Keratinocyte (primary cell): ENCODE data around the gene DENND4C. TPM values are rescaled to one million over a fixed set of nuclear protein-coding genes. Genes with fewer than 3 reads are reported as not detected.

ENCODE experiments used
- DNase-seq: peaks from one replicate; pipeline ENCODE4 v3.0.0-alpha.2; 2011; ENCODE audit warnings: low read depth, missing footprints, low spot score
- FAIRE-seq: peaks from 2 replicates; lab custom pipeline; 2011; peaks lifted over from hg19 to GRCh38; lab: Jason Lieb, UNC
- H2AFZ ChIP-seq: 2 replicates; pipeline ENCODE4 v1.6.0; 2012; ENCODE audit warnings: low read length, control low read depth, inconsistent platforms; ENCODE audit not compliant: control insufficient read depth
- H3K27ac ChIP-seq: 2 replicates; pipeline ENCODE4 v1.5.1; 2011; ENCODE audit warnings: low read length; ENCODE audit not compliant: control insufficient read depth, insufficient read depth
- H3K27me3 ChIP-seq: 3 replicates; pipeline ENCODE4 v1.6.0; 2011; ENCODE audit warnings: low read length; ENCODE audit not compliant: control insufficient read depth, insufficient read depth; ENCODE audit errors: extremely low read depth
- H3K36me3 ChIP-seq, 2 experiments: 2 replicates in 1 of 2; 3 replicates in 1 of 2; pipeline ENCODE4 v1.5.1; 2011; ENCODE audit warnings: low read length in 2 of 2, mild to moderate bottlenecking in 1 of 2; ENCODE audit not compliant: control insufficient read depth in 2 of 2, insufficient read depth in 2 of 2; ENCODE audit errors: extremely low read depth in 1 of 2
- H3K4me1 ChIP-seq: 3 replicates; pipeline ENCODE4 v1.5.1; 2011; ENCODE audit warnings: low read length; ENCODE audit not compliant: control insufficient read depth, insufficient read depth; ENCODE audit errors: extremely low read depth
- H3K4me2 ChIP-seq: 3 replicates; pipeline ENCODE4 v1.6.0; 2011; ENCODE audit warnings: low read depth, low read length; ENCODE audit not compliant: control insufficient read depth, insufficient read depth; ENCODE audit errors: extremely low read depth
- H3K4me3 ChIP-seq, 3 experiments: fragments of 200-600 bp in 1 of 3; sonication (generic) in 1 of 3; 2 replicates in 2 of 3; 3 replicates in 1 of 3; pipeline ENCODE4 v1.5.1; 2011 to 2016; ENCODE audit warnings: low read length in 3 of 3, mild to moderate bottlenecking in 3 of 3, control low read depth in 2 of 3, inconsistent platforms in 1 of 3, low read depth in 1 of 3, mixed read lengths in 1 of 3, mixed run types in 1 of 3, moderate library complexity in 1 of 3; ENCODE audit not compliant: control insufficient read depth in 2 of 3, insufficient read depth in 2 of 3; ENCODE audit errors: extremely low read depth in 1 of 3
- H3K79me2 ChIP-seq: 2 replicates; pipeline ENCODE4 v1.6.0; 2012; ENCODE audit warnings: low read length; ENCODE audit not compliant: control insufficient read depth, insufficient read depth
- H3K9ac ChIP-seq: 3 replicates; pipeline ENCODE4 v1.6.0; 2011; ENCODE audit warnings: low read length; ENCODE audit not compliant: control insufficient read depth, insufficient read depth; ENCODE audit errors: extremely low read depth
- H3K9me1 ChIP-seq: 3 replicates; pipeline ENCODE4 v1.6.0; 2011; ENCODE audit warnings: low read length; ENCODE audit not compliant: control insufficient read depth, insufficient read depth; ENCODE audit errors: extremely low read depth
- H3K9me3 ChIP-seq: 2 replicates; pipeline ENCODE4 v1.5.1; 2012; ENCODE audit warnings: low read depth, low read length; ENCODE audit not compliant: control insufficient read depth
- H4K20me1 ChIP-seq: 3 replicates; pipeline ENCODE4 v1.6.0; 2011; ENCODE audit warnings: low read length; ENCODE audit not compliant: control insufficient read depth, insufficient read depth; ENCODE audit errors: extremely low read depth
- CTCF ChIP-seq, 3 experiments: IDR thresholded peaks in 1 of 3; conservative IDR thresholded peaks in 1 of 3; optimal IDR thresholded peaks in 1 of 3; 2 replicates in 2 of 3; 3 replicates in 1 of 3; pipeline versions ENCODE3 to v1.5.1; 2011; ENCODE audit warnings: low read length in 3 of 3, mild to moderate bottlenecking in 3 of 3, moderate library complexity in 2 of 3, control low read depth in 1 of 3, inconsistent platforms in 1 of 3; ENCODE audit not compliant: insufficient read depth in 2 of 3; ENCODE audit errors: extremely low read depth in 1 of 3
- EZH2 ChIP-seq: IDR thresholded peaks from one replicate; pipeline ENCODE4 v1.6.1; 2012; ENCODE audit warnings: inconsistent platforms, mild to moderate bottlenecking, low read length, moderate library complexity
- dilution Hi-C: fragments of 300-500 bp; cut with MboI; formaldehyde crosslinking; loops from one replicate; pipeline ENCODE4 v1.7.0; 2020; ENCODE audit warnings: low sequenced_read_pairs; ENCODE audit not compliant: extremely low pct_ligation_motif_present
- polyA plus RNA-seq, 5 experiments: library from polyadenylated mRNA; depleted of rRNA in 3 of 5; stranded (reverse) in 3 of 5; stranded (forward) in 1 of 5; unstranded in 1 of 5; fragments of >200 nt; gene quantifications; 1 replicate in 1 of 5; 2 replicates in 3 of 5; 3 replicates in 1 of 5; pipeline versions ENCODE4 v1.2.1 to v1.2.3, GENCODE V29; 2011 to 2012; ENCODE audit warnings: missing spikeins in 2 of 5, low read depth in 1 of 5, low replicate concordance in 1 of 5

The DENND4C gene
- polyA plus RNA-seq, 1 donor (not counting 4 experiments of a cell fraction or from before 2014, with no cell fraction given): 25.6 TPM

DNA sequence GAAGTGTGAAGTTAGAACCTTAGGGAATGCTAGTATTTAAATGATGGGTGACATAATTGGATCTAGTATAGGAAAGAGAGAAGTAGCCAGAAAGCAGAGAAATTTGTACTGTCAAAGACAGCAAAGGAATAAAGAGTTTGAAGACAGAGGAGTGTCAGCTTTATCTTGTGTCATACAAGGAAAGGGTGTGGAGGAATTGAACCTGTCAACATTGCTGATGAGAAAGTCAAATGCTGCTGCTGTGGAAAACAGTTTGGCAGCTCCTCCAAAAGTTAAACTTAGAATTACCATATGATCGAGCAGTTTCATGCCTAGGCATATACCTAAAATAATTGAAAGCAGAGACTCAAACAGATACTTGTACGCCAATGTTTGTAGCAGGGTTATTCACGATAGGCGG, 63.7 kb downstream of the DENND4C start:
- Histone ChIP-seq H3K4me1 (no peaks in the 10 kb centered on the region), H3K9me1 (no peaks in the 10 kb centered on the region), H2AFZ (no peak overlapping the region), H4K20me1 (no peaks in the 10 kb centered on the region), H3K9me3 (no peaks in the 10 kb centered on the region), H3K27me3 (no peaks in the 10 kb centered on the region), H3K79me2 (no peaks in the 10 kb centered on the region), H3K4me3 (no peak overlapping the region), H3K36me3 (no peaks in the 10 kb centered on the region), H3K27ac (no peak overlapping the region), H3K9ac (no peak overlapping the region), H3K4me2 (no peak overlapping the region)
- dilution Hi-C loops: no loop called here
- TF ChIP-seq EZH2 (no peak), CTCF (optimal IDR thresholded peaks at IDR 0.05 in 1 of 3, IDR thresholded peaks at IDR 0.05 in 1 of 3, conservative IDR thresholded peaks at IDR 0.05 in 1 of 3; ENCODE audit: extremely low read depth in 1 of 3, insufficient read depth in 2 of 3, low read length in 3 of 3) (no peak)
- DNase-seq (no peak), FAIRE-seq (no peak)

DNA sequence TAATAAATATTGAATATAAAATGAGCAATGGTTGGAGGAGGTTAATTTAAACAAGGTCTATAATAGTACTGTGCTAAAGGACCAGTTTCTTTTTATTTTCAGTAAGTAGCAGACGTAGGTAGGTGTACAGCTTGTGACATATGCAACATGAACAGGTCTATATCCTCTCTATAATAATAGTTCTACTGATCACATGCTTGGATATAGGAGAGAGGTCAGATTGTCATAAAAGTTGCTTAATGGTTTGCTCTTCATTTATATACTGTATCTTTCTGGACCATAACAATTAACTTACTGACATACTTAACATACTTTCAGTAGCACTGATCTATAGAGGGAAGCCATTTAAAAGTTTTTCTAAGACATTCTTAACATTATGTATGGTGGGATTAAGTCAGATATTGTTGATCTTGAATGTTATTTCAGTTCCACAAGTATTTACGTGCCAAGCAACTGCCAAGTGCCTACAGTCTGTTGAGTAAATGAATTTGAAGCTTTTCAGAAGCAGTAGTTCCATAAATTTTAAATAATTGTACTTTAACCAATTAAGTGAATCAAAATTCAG, 68.0 kb downstream of the DENND4C start:
- Histone ChIP-seq H4K20me1 (no peaks in the 10 kb centered on the region), H3K36me3 (peaks cover 0 to 4% of the 10 kb centered on the region in 2 experiments), H3K9ac (no peak overlapping the region), H3K9me1 (no peaks in the 10 kb centered on the region), H2AFZ (no peak overlapping the region), H3K4me3 (no peak overlapping the region), H3K79me2 (no peaks in the 10 kb centered on the region), H3K4me2 (no peak overlapping the region), H3K27me3 (no peaks in the 10 kb centered on the region), H3K9me3 (no peaks in the 10 kb centered on the region), H3K27ac (no peak overlapping the region), H3K4me1 (no peaks in the 10 kb centered on the region)
- no peak for DNase-seq
- FAIRE-seq: no peak
- TF ChIP-seq CTCF (optimal IDR thresholded peaks at IDR 0.05 in 1 of 3, IDR thresholded peaks at IDR 0.05 in 1 of 3, conservative IDR thresholded peaks at IDR 0.05 in 1 of 3; ENCODE audit: extremely low read depth in 1 of 3, insufficient read depth in 2 of 3, low read length in 3 of 3) (no peak), EZH2 (no peak)
- dilution Hi-C loops: no loop called here
